SK-MEL-5 (cell line): Measurements from ENCODE around the gene COL17A1. TPM values are rescaled to one million over a fixed set of nuclear protein-coding genes. Genes with fewer than 3 reads are reported as not detected.

Source experiments
- DNase-seq: peaks from one replicate; pipeline ENCODE4 v3.0.0-alpha.2; 2016; ENCODE audit warnings: low read depth, low spot score
- in situ Hi-C: cut with HindIII; loops from 2 replicates; pipeline ENCODE4 v1.10.0; 2016; ENCODE audit warnings: low sequenced_read_pairs, high pct_unique_total_duplicates, low pct_unique_long_range_greater_than_20kb
- total RNA-seq: library from RNA; depleted of rRNA; stranded (reverse); fragments of >200 nt; shearing (Covaris generic); gene quantifications from 2 replicates; pipeline ENCODE4 v1.2.3, GENCODE V29; 2014

COL17A1 gene
- total RNA-seq, 1 experiment from 2014 or later = 0.45 TPM

DNA sequence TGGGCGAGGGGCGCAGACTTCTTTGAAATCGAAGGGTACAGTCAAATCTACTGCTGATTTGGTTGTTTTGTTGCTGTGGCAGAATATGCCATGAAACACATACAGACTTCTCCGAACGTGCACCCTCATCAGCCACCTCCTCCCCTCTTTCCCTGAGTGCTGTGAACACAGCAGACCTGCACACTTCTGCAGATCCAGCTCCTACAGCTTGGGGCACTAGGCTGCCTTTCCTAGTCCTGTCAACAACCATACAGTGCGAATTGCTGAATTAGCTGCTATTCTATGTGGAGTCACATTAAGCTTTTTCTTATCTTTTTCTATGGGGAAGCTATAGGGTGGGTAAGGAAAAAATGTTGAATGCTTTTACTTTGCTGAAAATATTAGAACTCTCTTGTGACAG lies 57.5 kb downstream of the COL17A1 start:
- in situ Hi-C loops = no loop called here
- peak; percentile 72 for DNase-seq

DNA sequence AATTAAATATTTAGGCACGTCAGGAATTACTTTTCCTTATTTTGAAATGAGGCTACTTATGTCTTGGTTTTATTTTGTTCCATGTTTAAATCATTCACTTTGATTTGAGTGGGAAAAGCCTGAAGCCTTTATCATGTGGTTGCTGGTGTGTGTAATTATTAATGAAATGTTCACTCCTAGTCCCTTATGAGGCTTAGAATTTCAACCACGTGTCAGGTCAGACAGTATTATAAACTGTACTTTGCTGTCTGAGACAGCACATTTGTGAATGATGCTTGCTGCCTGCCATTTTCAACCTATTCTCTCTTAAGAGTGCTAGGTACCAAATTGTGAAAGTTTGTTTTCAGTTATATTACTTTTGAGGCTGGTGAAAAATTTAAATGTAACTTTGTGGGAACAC lies 58.9 kb downstream of the COL17A1 start:
- no peak for DNase-seq
- in situ Hi-C loops = no loop called here

DNA sequence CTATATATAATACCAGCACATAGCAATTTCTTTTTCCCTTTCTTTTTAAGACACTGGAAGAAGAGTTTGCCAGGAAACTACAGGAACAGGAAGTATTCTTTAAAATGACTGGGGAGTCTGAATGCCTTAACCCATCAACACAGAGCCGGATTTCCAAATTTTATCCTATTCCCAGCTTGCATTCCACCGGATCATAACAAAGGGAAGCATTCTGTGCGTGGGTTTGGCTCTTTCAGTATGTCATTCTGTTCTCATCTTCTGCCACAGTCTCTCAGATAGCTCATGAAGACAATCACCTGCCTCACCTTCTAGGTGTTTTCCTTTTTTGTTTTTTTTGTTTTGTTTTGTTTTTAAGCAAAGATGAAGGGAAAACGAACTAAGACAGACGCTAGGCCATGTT lies 60.2 kb downstream of the COL17A1 start:
- no peak for DNase-seq
- in situ Hi-C loops = no loop called here

GRCh38 chr10:104022026-104022425 lies 63.7 kb downstream of the COL17A1 start:
- in situ Hi-C loops = no loop called here
- DNase-seq = no peak

- in situ Hi-C loops = no loop called here
- DNase-seq = no peak
Observed at GRCh38 chr10:104021246-104021645, 64.4 kb downstream of the COL17A1 start.

- no peak for DNase-seq
- in situ Hi-C loops = no loop called here
Observed at GRCh38 chr10:104020020-104020419, 65.7 kb downstream of the COL17A1 start.

DNA sequence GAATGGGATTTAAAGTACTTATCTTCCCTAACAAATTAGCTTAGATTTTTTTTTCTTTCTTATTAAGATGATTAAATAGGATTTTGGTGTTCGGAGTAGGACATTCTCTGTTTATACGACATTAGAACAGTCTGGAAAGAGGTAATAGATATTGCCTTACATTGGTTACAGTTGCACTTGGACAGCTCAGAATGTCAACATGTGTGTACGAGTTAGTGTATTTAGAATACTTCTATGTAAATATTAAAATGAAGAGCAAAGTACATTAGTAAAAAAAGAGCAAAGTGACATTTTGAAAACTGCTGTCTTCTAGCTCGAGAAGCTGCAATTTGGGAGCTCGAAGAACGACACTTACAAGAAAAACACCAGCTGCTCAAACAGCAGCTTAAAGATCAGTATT lies 67.2 kb downstream of the COL17A1 start:
- in situ Hi-C loops = no loop called here

DNA sequence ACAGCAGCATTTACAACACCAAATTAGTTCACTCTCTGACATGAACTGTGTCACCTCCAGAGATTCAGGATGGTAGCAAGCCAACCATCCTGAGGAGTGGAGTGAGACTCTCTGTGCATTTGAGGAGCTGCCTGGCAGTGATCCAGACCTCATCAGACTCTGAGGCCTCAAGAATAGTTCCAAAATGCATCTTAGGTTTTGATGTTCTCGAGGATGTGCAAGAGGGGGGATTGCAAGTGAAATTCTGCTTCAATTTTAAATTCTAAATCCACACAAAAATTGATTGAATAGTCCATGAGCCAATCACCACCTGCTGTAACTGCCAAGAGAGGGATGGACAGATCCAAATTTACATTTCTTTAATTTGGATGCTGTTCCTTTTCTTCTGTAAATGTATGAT lies 69.0 kb downstream of the COL17A1 start:
- no peak for DNase-seq
- in situ Hi-C loops = no loop called here

More for the DNA sequence above, 67.2 kb downstream of the COL17A1 start:
- DNase-seq = no peak

DNA sequence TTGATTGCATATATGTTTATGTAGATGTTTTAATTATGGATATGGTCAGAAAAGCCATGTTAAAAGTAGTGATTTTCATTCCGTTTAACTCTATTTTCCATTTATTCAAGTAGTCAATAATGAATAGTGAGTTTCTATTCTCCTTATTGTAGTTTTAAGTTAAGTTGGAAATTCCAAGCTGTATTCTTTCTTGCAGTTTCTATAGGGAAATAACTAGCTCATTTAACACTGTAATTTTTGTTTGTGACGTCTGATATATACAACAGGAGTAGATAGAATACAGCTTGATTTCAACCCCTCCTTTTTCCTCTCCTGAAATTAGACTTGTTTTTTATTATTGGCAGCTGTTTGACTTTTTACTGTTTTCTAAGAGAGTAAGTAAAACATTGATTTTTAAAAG lies 71.5 kb downstream of the COL17A1 start:
- DNase-seq = no peak
- in situ Hi-C loops = no loop called here

DNA sequence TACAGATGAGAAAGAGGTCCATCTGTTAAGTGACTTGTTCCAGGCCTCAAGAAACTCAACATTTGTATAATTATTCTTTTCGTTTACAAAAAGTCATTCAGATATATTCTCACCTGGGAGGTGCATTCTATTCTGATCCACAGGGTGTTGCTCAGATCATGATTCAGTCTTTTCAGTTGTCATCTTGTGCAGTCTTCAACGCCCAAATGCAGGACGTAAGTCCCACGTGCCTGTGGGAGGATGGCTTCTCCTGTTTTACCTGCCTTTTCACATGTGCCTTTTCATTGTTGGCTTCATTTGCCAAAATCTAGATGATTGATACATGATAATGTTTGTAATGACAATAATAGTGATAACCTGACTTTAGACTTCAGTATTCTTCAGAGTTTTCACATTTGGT lies 72.2 kb downstream of the COL17A1 start:
- in situ Hi-C loops = no loop called here
- DNase-seq = no peak

DNA sequence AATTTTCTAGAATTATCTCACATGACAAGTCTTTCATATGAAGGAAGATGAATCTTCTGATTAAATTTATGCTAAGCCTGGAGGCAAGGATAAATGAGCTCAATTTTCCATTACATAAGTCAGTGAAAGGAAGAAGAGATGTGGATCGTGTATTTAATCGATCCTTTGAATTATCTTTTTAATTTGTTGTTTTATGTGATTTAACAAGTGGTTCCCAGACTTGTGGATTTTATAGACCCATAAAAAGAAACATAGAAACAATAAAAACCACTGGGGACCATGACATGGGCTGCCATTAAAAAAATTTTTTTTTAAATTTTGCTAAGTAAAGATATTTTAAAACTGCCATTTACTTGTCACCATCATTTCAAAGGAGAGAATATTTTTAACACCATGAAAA lies 73.8 kb downstream of the COL17A1 start:
- DNase-seq = no peak
- in situ Hi-C loops = no loop called here

- in situ Hi-C loops = loop anchor here (10.0 kb wide), 1 partner anchor 91 kb away; the partner anchor contains the start of gene STN1
Observed at GRCh38 chr10:104005172-104005863, 80.4 kb downstream of the COL17A1 start.

GRCh38 chr10:104002911-104003310 lies 82.8 kb downstream of the COL17A1 start:
- DNase-seq = no peak
- in situ Hi-C loops = loop anchor here (10.0 kb wide), 1 partner anchor 88 kb away; the partner anchor contains the start of gene STN1

More at GRCh38 chr10:104005172-104005863, 80.4 kb downstream of the COL17A1 start:
- DNase-seq = no peak

GRCh38 chr10:103998805-103999204 lies 86.9 kb downstream of the COL17A1 start:
- DNase-seq = no peak
- in situ Hi-C loops = no loop called here

DNA sequence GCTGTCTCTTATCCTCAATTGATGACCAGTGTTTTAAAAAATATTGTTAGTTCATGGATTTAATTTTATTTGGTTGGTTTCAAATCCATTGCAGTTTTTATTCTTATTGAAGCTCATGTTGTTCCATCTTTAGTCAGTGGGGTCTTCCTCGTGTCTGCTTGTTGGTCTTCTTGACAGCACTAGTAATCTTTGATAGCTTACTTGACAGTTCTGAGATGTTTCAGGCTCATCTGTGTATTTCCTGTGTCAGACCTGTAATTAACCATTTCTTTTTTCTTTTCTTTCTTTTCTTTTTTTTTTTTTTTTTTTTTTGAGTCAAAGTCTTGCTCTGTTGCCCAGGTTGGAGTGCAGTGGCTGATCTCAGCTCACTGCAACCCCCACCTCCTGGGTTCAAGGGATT lies 90.5 kb downstream of the COL17A1 start:
- DNase-seq = no peak
- in situ Hi-C loops = no loop called here

DNA sequence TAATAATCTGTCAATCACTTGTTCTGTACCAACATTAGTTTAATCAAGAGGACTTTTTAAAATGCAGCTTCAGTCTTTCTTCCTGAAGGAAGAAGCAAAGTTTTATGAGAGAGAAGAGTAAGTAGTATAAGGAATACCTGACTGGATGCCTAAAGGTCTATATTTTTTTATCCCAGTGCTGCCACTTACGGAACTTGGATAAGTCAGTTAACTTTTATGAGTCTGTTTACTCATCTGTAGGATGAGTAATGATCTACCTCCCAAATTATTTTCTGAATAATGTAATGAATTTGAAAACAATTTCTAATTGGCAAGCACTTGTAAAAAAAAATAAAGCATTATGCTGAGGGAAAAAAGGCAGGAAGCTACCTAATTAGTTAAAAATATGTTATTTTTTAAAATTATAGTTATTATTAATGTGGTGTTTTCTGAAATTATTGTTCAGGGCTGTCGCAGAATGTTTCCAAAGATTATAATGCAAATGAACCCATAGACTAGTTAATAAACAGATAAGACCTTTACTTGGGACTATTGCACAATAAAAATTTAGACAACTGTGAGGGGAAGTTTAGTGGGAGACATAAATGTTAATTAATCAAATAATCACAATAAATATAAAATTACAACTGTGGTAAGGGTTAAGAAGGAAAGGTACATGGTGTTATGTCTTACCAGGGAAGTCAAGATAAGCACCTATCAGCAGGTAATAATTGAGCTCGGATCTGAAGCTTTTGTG lies 94.1 kb downstream of the COL17A1 start:
- no peak for DNase-seq

GRCh38 chr10:103990531-103990930 lies 95.1 kb downstream of the COL17A1 start:
- in situ Hi-C loops = no loop called here
- DNase-seq = no peak

More for the DNA sequence above, 94.1 kb downstream of the COL17A1 start:
- in situ Hi-C loops = no loop called here

DNA sequence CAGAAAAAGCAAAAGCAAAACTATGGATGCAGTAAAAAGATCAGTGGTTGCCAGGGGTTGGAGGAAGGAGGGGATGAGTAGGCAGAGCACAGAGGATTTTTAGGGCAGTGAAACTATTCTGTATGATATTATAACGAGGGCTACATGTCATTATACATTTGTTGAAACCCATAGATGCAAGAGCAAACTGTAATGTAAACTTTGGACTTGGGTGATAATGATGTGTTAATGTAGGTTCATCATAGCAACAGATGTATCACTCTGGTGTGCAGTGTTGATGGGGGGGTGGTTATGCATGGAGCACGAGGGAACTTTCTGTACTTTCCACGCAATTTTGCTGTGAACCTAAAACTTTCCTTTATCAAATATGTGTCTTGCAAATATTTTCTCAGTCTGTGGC lies 95.6 kb downstream of the COL17A1 start:
- no peak for DNase-seq
- in situ Hi-C loops = no loop called here

- DNase-seq = no peak
- in situ Hi-C loops = no loop called here
Observed at GRCh38 chr10:103986360-103986759, 99.3 kb downstream of the COL17A1 start.
